ENCODE measurements around the gene C11orf98. TPM values are rescaled to one million over a fixed set of nuclear protein-coding genes. Genes with fewer than 3 reads are reported as not detected.

C11orf98 gene
- total and polyA plus RNA-seq, 2 of the 13 experiments (the other 11 are each of a cell fraction or from before 2014, with no cell fraction given) = 30.4 to 91.8 TPM

DNA sequence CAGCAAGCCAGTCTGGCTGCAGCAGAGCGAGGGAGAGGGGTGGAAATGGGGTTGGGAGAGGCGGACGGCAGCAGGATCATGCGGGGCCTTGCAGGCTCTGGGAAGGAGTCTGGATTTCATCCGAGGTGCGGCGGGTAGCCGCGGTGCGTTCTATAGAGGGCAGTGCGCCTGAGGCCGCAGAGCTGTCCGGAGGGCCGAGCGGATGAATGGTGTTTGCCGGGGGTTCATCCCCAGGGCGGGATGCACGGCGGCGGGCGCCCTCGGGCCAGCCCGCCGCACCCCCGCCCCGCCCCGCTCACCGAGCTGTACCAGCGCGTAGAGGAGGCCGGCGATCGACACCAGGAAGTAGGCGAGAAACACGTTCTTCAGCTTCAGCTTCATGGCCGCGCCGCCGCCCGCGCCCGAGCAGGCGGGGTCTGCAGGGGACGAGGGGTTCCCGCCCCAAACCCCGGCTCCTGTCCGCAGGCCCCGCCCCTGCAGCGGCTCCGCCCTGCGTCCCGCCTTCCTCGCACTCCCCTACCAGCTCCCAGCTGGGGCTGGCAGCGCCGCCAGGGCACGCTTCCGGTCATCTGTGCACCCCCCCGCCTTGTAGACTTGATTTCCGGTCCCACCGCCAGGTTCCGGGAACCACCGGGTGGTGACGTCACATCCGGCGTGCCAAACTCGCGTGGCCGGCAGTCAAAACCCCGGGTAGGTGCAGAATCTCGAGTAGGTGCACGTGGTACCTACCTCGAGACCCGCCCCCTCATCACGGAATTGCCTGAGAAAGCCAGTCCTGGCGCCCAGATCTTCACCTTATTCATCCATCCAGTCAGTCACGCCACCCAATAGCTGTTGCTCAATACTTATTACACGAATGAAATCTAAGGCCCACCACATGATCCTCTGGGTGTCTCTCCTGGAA is 43.2 kb downstream of the C11orf98 start, which contains the start of gene B3GAT3 (continued):
- TF ChIP-seq ZNF253 (CRISPR knock-in tag; IDR thresholded peaks at IDR 0.05; ENCODE audit: borderline replicate concordance) (0 out of 2 replicates have a peak, but pooled peaks have one; percentile 67), ZMYM4 (CRISPR knock-in tag; IDR thresholded peaks at IDR 0.05) (peak; percentile 81; the same call in 1 of the 2 replicates), KAT8 (CRISPR knock-in tag; IDR thresholded peaks at IDR 0.05) (peak; percentile 97), ZNF317 (CRISPR knock-in tag; IDR thresholded peaks at IDR 0.05) (peak; percentile 91), KDM6A (CRISPR knock-in tag; IDR thresholded peaks at IDR 0.05; ENCODE audit: low read depth) (0 out of 2 replicates have a peak, but pooled peaks have one; percentile 8), ZNF160 (CRISPR knock-in tag; IDR thresholded peaks at IDR 0.05) (peak; percentile 70; the same call in 1 of the 2 replicates), MED1 (CRISPR knock-in tag; IDR thresholded peaks at IDR 0.05) (peak; percentile 78), XBP1 (CRISPR knock-in tag; IDR thresholded peaks at IDR 0.05) (no peak), PHF21A (CRISPR knock-in tag; IDR thresholded peaks at IDR 0.05) (peak; percentile 80), HOXA9 (CRISPR knock-in tag; IDR thresholded peaks at IDR 0.05; ENCODE audit: borderline replicate concordance) (peak; percentile 70; the same call in 1 of the 2 replicates)
- TF ChIP-seq, protein P1, sequence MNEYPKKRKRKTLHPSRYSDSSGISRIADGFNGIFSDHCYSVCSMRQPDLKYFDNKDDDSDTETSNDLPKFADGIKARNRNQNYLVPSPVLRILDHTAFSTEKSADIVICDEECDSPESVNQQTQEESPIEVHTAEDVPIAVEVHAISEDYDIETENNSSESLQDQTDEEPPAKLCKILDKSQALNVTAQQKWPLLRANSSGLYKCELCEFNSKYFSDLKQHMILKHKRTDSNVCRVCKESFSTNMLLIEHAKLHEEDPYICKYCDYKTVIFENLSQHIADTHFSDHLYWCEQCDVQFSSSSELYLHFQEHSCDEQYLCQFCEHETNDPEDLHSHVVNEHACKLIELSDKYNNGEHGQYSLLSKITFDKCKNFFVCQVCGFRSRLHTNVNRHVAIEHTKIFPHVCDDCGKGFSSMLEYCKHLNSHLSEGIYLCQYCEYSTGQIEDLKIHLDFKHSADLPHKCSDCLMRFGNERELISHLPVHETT (CRISPR knock-in tag; conservative IDR thresholded peaks at IDR 0.05) = peak; percentile 88
- TF ChIP-seq, protein P2, sequence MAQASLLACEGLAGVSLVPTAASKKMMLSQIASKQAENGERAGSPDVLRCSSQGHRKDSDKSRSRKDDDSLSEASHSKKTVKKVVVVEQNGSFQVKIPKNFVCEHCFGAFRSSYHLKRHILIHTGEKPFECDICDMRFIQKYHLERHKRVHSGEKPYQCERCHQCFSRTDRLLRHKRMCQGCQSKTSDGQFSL (CRISPR knock-in tag; IDR thresholded peaks at IDR 0.05) = no peak
- TF ChIP-seq, protein P3, sequence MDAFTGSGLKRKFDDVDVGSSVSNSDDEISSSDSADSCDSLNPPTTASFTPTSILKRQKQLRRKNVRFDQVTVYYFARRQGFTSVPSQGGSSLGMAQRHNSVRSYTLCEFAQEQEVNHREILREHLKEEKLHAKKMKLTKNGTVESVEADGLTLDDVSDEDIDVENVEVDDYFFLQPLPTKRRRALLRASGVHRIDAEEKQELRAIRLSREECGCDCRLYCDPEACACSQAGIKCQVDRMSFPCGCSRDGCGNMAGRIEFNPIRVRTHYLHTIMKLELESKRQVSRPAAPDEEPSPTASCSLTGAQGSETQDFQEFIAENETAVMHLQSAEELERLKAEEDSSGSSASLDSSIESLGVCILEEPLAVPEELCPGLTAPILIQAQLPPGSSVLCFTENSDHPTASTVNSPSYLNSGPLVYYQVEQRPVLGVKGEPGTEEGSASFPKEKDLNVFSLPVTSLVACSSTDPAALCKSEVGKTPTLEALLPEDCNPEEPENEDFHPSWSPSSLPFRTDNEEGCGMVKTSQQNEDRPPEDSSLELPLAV (CRISPR knock-in tag; conservative IDR thresholded peaks at IDR 0.05; ENCODE audit: low read depth) = no peak
- TF ChIP-seq, protein P4, sequence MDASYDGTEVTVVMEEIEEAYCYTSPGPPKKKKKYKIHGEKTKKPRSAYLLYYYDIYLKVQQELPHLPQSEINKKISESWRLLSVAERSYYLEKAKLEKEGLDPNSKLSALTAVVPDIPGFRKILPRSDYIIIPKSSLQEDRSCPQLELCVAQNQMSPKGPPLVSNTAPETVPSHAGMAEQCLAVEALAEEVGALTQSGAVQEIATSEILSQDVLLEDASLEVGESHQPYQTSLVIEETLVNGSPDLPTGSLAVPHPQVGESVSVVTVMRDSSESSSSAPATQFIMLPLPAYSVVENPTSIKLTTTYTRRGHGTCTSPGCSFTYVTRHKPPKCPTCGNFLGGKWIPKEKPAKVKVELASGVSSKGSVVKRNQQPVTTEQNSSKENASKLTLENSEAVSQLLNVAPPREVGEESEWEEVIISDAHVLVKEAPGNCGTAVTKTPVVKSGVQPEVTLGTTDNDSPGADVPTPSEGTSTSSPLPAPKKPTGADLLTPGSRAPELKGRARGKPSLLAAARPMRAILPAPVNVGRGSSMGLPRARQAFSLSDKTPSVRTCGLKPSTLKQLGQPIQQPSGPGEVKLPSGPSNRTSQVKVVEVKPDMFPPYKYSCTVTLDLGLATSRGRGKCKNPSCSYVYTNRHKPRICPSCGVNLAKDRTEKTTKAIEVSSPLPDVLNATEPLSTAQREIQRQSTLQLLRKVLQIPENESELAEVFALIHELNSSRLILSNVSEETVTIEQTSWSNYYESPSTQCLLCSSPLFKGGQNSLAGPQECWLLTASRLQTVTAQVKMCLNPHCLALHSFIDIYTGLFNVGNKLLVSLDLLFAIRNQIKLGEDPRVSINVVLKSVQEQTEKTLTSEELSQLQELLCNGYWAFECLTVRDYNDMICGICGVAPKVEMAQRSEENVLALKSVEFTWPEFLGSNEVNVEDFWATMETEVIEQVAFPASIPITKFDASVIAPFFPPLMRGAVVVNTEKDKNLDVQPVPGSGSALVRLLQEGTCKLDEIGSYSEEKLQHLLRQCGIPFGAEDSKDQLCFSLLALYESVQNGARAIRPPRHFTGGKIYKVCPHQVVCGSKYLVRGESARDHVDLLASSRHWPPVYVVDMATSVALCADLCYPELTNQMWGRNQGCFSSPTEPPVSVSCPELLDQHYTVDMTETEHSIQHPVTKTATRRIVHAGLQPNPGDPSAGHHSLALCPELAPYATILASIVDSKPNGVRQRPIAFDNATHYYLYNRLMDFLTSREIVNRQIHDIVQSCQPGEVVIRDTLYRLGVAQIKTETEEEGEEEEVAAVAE (CRISPR knock-in tag; IDR thresholded peaks at IDR 0.05; ENCODE audit: borderline replicate concordance) = peak; percentile 60; the same call in 1 of the 2 replicates
- TF ChIP-seq, protein P5, sequence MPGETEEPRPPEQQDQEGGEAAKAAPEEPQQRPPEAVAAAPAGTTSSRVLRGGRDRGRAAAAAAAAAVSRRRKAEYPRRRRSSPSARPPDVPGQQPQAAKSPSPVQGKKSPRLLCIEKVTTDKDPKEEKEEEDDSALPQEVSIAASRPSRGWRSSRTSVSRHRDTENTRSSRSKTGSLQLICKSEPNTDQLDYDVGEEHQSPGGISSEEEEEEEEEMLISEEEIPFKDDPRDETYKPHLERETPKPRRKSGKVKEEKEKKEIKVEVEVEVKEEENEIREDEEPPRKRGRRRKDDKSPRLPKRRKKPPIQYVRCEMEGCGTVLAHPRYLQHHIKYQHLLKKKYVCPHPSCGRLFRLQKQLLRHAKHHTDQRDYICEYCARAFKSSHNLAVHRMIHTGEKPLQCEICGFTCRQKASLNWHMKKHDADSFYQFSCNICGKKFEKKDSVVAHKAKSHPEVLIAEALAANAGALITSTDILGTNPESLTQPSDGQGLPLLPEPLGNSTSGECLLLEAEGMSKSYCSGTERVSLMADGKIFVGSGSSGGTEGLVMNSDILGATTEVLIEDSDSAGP (CRISPR knock-in tag; IDR thresholded peaks at IDR 0.05; ENCODE audit: borderline replicate concordance) = peak; percentile 84
- TF ChIP-seq, protein P6, sequence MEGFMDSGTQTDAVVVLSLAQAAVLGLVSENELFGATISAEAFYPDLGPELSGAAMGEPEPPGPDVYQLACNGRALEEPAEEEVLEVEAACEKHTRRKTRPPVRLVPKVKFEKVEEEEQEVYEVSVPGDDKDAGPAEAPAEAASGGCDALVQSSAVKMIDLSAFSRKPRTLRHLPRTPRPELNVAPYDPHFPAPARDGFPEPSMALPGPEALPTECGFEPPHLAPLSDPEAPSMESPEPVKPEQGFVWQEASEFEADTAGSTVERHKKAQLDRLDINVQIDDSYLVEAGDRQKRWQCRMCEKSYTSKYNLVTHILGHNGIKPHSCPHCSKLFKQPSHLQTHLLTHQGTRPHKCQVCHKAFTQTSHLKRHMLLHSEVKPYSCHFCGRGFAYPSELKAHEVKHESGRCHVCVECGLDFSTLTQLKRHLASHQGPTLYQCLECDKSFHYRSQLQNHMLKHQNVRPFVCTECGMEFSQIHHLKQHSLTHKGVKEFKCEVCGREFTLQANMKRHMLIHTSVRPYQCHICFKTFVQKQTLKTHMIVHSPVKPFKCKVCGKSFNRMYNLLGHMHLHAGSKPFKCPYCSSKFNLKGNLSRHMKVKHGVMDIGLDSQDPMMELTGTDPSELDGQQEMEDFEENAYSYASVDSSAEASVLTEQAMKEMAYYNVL (CRISPR knock-in tag; IDR thresholded peaks at IDR 0.05; ENCODE audit: borderline replicate concordance) = peak; percentile 80

Measured in HepG2 (cell line).